Stimulated activated CD8-positive, alpha-beta memory T cell treated with anti-CD3 and anti-CD28 coated beads, Interleukin-2, amount 100 ng/mL, for 48 hours (primary cell): ENCODE results near the gene SMPD3.

Experiments used
- DNase-seq, 2 donors: peaks; one replicate each; pipeline ENCODE4 v3.0.0-alpha.2; 2020; ENCODE audit warnings: low read depth in 2 of 2

SMPD3 gene

DNA sequence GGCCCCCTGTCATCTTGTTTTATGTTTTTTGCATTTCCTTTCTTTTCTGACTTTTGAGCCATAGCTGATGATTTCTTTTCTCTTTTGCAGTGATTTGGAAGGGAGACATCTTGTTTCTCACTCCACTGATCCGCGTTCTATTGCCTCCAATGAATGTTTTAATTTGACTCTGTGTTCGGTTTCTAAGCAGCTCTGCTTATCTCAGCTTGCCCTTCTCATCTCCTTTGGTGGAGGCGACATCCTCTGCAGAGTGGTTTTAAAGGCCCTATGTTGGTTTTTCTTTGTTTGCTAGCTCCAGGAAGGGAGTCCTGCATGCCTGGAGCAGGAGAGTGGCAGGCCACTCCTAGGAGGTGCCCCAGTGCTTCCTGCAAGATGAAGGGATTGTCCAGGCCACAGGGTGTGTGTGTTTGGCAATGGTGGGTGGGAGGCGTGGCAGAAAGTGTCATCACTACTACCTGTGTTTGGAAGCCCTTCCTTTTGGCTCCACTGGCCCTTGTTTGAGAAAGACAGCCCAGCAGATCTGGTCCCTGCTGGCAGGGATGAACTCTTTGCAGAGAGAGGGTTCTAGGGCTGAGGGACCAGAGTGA lies 13.6 kb downstream of the SMPD3 start:
- no peak for DNase-seq

DNA sequence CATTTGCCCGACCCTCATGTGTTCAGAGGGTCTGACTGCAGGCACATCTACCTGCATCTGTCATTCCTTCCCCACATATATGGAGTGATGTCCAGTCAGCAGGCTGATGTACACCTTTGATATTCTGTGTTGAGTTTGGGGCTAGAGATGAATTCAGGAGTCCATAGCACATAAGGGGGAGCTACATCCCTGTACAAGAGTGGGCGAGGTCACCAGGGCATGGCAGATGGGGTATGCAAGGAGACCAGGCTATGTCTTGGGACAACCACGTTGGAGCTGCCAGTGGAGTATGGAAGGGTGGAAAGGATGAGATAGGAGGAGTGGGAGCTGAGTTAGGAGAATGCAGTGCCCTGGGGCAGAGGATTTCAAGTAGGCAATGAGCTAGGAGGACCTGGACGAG lies 15.0 kb downstream of the SMPD3 start:
- DNase-seq: no peak

DNA sequence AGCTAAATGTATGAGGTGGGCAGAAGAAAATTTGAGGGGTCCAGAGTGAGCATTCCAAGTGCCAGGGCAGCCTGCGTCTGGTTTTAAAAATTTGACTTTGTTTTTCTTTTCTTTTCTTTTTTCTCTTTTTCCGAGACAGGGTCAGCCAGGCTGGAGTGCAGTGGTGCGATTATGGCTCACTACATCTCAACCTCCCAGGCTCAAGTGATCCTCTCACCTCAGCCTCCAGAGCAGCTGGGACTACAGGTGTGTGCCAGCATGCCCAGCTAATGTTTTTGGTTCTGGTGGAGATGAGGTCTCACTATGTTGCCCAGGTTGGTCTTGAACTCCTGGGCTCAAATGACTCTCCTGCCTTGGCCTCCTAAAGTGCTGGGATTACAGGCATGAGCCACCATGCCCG lies 15.6 kb downstream of the SMPD3 start:
- no peak for DNase-seq

DNA sequence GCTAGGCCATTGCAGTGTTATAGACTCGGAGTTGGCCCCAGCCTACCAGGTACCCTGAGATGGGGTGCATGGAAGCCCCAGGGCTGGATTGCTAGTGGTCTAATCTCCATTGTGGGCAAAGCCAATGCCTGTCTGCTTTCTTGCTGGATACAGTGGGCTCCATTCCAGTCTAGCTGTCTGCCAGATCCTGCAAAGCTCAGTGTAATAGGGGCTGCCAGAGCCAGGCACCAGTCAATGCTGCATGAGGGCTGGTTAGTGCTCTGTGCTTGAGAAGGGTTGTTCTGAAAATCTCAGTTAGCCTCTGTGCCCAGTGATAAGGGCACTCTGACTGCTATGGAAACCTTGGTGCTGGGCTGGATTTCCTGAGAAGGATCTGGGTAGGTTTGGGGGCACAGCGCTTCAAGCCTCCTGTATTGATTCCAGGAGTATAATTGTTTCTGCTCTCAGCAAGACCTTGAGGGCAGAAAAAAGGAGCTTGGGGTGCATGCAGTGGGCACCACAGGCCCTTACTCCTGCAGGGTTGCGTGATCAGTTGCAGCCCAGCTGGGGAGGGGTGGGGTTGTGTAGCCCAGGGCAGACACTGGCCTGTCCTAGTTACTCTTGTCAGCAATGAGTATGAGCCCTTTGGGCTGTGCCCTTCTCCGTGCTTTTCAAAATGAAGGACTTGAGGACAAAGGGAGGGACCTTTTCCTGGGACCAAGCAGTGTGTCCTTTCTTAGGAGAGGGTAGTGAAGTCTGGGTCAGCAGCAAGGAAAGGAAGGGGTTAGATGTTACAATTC lies 19.0 kb downstream of the SMPD3 start:
- no peak for DNase-seq

DNA sequence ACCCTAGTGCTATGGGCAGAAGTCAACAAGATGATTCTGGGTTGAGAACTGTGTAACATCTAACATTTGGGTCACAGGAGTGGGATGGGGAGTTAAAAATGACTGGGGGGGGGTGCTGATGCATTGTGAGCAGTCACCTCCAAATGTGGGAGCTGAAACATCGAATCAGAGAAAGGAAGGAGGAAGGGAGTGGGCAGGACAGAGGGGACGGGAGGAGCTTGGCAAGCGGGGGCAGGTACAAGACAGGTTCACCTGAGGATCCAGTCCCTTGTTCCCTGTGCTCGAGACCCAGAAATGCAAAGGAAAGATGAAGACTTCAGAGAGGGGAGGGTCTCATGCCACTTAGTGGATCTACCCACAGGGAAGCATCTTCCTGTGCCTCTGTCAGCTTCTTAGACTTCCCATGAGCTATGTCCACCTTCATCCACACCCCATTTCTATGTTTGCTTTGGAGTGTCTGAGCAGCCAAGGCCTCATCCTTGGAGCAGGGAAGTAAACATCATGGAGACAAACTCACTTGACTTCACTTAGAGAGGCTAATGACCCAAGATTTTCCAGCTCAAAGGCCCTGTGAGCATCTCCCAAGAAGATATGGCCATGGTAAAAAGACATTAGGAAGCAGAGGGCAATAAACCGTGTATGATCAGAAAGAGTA lies 20.5 kb downstream of the SMPD3 start:
- no peak for DNase-seq

DNA sequence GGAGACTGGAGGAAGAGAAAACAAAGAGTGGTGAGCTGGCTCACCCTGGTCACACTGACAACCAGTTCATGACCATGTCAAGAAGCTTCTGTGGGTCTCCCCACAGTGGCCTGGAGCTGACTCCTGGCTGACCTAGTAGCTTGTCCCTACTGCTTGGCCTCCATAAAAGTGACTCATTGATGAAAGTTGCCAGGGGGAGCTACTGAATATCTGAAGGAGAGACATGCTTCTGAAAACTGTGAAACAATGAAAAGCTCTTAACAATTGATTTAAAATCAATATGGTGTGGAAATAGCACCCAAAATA lies 22.0 kb downstream of the SMPD3 start:
- DNase-seq: no peak

DNA sequence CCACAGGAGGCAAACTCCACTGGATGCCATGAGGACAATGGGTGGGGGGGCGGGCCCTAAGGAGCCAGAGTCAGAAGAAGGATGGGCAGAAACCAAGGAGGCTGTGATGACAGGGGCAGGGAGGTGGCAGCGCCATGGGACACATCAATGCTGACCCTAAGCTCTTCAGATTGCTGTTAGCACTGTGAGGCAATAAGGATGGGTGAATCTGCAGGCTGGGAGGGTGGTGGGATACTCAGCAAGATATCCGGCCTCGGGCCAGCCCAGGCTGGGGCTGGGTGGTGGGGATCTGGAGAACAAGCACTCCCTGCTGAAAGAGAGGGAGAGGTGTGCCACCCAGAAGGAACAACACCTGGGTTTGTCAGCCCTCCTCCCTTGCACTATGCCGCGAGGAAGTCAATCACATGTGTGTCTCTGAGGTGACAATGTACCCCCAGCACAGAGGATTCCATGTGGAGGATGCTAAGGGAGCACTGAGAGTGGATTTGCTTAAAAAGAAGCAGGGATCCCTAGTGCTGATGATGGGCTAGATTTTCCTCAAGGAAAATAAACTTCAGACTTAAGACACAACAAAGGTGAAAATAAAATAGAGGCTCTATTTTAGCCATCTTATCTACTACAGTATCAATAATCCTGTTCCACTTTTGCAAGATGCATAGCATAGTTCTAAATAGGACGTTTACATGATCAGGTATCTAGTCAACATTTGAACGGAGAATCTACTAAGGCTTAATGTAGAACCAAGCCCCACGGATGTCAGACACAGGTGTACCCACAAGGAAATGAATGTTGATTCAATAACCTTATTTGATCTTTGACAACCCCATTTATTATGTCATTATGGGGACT lies 22.6 kb downstream of the SMPD3 start:
- no peak for DNase-seq

DNA sequence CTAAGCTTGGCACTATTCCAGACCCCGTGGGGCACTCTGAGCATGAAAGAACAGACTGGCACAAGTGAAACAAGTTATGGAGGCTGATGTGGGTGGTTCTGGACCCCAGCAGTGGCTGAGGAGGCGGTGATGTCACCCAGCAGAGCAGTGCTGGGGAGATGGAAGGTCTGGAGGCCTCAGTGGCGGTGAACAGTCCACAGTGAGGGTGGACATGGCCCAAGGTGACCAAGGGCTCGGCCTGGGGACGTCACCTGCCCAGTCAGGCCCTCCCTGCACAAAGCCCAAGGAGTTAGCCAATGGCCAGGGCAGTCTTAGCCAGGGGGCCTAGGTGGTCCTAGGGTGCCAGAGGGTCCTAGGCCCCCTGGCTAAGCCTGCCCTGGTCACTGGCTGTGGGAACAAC lies 24.5 kb downstream of the SMPD3 start:
- no peak for DNase-seq

DNA sequence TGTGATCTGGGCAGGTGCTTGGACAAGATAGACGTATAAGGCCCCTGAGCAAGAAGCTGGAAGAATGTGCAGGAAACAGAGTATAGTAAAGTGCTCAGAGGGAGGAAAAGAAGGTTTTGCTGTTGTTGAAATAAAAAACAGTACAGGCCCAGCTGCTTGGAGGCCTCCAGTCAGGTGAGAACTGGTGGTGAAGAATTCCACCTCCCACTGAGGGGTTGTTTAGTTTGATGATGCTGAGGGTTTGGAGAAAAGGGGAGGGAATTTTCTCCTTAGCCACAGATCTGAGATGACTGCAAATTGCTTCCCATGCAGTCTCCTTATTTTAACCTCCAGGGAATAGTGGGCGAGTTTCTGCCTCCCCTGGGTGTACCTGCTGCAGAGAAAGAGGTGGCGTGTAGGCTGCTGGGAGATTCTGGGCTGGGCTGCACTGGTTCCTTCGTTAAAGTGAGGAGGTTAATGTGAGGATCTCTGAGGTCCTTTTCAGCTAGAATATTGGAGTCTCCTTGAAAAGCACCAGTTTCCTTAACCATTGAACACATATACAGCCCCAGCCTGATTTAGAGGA lies 25.8 kb downstream of the SMPD3 start:
- no peak for DNase-seq

DNA sequence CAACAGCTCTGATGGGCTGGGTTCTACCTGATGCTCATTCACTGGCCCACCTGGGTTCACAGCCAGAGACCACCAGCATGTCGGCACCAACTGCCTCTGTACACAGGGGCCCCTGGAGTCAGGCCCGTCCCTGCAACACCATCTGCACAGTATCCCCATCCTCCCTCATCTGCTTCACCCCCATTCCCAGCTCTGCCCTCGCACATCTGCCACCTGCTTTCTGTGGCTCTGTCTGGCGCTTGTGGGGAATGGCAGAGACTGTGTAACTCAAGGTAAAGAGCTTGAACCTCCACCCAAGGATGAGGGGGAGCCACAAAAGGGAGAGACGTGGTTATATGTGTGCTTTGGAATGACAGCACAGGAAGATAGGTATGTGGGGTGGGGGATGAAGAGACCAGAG lies 27.2 kb downstream of the SMPD3 start:
- no peak for DNase-seq

DNA sequence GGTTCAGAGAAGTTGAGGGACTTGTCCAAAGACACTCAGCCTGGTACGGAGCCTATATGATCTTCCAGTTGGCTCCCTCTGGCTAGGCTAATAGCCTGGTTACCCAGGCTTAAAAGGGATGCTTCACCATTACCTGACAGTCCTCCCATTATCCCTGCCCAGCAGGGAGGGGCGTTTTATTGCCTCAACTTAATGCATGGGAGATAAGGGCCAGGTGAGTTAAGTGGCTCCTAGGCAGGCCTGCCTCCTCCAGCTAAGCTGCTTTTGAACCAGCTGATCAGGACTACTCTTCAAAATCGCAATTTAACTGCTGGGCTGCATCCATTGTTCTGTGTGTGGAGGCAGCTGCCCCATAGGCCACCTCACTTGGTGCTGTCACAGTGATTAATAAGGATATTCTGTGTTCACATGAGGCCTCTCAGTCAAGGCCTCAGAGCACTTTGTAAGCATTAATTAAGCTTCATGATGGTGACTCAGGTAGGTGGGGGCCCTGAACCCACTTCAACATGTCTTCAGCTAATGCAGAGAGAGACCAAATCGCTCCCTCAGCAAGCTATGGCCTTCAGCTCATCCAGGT lies 27.9 kb downstream of the SMPD3 start:
- no peak for DNase-seq

DNA sequence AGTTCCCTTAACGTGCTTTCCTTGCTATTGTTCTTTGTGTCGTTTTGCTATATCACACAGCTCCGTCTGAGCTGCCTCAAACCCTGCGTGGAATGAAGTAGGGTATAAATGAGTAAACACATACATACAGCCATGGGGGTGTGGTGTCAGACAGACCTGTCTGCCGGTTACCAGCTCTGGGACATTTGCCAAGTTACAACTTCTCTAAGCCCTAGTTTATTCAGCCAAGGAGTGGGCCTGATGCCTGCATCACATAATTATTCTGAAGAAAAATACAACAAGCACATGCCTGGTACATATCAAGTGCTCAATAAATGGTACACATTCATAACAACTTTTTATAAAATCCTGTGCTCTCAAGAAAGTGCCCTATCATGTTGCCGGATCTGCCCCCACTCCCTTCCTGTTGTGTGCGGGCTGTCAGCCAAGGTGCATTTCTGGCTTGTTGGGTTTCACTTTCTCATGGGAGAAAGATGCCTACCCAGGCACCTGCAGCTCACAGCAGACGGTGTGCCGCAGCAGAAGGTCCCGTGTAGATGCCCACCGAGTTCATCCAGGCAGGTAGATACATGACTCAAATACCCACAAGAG lies 30.5 kb downstream of the SMPD3 start:
- peak; percentile 32 to 43 for DNase-seq

DNA sequence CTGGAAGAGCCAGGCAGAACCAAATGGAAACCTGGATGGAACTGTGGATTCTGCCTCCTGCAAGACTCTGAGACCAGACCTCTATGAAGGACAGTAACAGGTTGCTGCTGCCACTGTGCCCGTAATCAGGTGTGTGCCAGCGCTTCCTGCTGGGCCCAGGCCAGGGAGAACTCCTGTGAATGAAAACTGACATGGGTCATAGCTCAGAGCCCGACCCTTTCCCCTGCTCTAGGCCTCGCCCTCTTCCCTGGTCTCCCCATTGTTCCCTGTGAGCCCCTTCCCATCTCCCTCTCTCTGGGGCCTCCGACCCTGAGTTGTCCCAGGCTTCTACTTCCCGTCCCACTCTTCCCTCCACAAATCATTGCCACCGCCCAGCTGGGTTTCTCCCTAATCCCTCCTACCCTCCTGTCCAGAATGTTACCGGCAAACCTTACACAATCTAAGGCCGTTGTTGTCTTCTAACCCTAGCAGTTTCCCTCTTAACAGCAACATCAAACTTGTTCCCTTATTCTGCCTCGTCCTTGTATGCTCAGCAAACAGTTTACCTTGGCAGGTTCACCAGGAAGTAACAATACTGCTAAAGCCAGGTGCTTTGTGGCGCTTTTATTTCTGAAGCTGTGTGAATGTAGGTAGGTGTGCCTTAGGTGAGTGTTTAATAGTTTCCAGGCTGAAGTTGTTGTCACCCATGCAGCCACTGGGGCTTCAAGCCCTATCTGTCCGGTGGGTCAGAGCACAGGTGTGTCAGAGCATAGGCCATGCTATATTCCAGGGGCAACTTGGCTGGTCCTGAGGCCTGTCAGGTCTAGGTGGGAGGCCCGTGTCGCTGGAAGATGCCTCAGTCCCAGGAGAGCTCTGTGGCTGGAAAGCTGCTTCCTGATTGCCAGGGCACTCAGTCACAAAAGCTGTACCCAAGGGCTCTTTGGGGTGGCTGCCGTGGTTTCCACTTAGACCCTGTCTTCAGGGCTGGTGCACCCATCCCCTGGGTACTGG lies 32.0 kb downstream of the SMPD3 start:
- no peak for DNase-seq

DNA sequence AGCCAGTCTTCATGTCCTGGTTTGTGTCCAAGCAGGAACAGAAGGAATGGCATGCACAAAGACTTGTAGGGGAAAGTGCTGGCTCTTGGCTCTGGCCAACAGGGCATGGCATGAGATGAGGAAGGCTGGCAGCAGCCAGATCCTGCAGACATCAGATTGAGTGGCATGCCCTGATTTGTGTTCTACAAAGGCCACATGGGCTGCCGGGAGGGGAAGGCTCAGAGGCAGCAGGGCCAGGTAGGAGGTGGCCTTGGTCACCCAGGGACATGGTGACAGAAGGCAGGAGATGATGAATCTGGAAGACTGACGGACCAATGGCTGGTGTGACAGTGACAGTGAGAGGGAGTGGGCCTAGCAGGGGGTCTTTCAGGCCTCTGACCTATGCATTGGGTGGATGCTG lies 33.7 kb downstream of the SMPD3 start:
- DNase-seq: no peak

DNA sequence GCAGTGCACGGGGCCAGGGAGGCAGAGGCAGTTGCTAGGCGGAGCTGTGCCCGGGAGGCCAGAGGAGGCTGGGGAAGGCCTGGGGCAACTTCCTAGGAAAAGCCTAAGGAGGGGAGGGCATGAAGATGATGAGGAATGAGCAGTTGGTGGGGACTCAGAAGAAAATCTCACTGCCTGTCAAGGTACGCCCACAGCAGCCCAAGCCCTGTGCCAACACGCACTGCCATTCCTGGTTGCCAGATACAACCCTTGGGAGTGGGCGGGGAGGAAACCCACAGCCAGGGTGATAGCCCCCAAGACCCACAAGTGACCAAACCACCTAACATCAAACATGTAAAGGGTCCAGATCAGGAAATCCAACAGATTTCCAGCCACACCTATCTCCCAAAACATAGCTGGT lies 36.2 kb downstream of the SMPD3 start:
- DNase-seq: no peak

DNA sequence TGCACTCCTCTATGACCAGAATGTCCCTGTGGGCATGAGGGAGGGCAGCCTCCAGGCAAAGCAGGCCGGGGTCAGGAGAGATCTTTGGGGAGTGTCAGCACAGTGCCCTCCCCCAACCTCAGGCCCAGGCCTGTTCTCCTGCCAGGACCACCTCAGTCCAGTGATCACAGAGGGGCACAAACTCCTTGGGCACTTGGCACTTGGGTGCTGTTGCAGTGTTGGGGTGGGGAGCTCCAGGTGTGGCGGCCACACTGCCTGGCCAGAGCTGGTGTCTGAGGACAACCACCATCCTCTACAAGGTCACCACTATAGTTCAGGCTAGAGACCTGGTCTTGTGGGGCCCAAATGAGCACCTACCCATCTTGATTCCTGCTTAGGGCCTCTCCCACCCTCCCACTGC lies 37.2 kb downstream of the SMPD3 start:
- no peak for DNase-seq

DNA sequence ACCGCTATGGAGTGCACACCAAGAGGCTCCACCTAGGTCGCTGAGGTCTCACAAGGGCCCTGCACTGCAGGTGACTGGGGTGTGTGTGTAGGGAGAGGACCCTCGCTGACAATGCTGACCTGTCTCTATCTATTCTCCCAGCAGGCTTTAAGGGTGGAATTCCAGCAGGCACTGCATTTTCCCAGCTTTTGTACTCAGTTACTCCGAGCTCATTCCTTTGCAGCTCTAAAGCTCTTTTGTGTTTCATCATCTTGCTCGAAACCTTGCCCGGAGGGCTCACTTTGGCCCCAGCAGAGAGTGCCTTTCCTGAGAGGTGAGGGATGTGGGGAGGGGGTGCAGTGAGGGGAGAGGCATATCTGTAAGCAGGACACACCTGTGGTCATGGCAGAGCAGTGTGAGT lies 39.3 kb downstream of the SMPD3 start:
- DNase-seq: no peak

DNA sequence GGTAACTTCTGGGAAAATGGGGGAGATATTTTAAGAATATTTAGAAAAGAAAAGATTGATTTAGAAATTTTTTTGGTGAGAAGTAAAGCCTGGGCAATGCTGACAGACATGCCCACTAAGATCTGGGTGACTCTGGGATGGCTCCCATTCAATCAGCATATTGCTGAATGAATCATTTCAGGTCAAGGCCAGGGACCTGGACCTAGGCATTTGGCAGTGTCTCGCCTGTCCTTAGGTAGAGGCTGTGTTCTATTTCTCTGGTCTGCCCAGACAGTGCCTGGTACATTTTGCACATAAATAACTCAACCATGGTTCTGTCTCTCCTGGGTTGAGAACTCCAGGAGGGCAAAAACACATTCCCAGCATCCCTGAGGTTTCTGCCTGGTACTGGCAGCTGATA lies 39.9 kb downstream of the SMPD3 start:
- no peak for DNase-seq

DNA sequence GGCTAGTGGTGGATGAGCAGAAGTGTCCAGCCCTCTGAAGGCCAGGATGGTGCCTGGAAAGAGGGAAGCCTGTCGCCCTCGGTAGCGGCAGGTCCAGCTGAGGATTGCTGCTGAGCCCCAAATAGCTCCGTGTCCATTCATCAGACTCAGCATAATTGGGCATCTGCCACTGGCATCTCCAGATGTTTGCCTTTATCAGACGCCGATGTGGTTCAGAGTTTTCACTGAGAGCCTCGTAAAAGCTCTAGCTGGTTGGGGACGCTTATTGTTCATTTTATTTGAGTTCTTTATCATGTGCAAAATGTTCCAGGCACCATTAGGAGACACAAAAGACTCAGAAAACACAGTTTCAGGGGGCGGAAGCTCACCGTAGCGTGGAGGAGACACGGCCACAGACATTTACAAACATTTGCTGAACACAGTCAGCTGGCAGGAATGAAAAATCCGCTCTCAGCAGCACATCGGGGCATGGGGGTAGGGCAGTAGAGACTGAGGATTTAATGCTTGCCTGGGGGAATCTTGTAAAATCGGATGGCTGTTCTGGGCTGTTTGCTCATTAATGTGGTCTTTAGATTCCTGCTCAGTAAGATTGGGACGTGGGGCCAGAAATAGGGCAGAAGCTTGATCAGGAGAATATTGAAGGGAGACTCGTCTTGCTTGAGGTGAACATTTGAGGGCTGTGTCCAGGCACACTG lies 41.7 kb downstream of the SMPD3 start:
- no peak for DNase-seq
